IPS-20b (cell line): ENCODE data around the gene RUNX3.

Experiments used
- H3K27ac ChIP-seq: one replicate; pipeline ENCODE4 v1.5.1; 2013; ENCODE audit warnings: low read length
- H3K27me3 ChIP-seq: 2 replicates; pipeline ENCODE4 v1.6.1; 2013; ENCODE audit warnings: mild to moderate bottlenecking, low read length, inconsistent platforms; ENCODE audit not compliant: insufficient read depth
- H3K36me3 ChIP-seq: 2 replicates; pipeline ENCODE4 v1.6.1; 2013; ENCODE audit warnings: low read depth, mild to moderate bottlenecking, inconsistent platforms, low read length, moderate library complexity; ENCODE audit not compliant: insufficient read depth
- H3K4me1 ChIP-seq: 2 replicates; pipeline ENCODE4 v1.6.1; 2013; ENCODE audit warnings: mild to moderate bottlenecking, control low read depth, inconsistent platforms, low read length, moderate library complexity; ENCODE audit not compliant: insufficient read depth
- H3K4me3 ChIP-seq: 2 replicates; pipeline ENCODE4 v1.5.1; 2013; ENCODE audit warnings: mild to moderate bottlenecking, low read length, inconsistent platforms
- H3K9ac ChIP-seq: 2 replicates; pipeline ENCODE4 v1.6.1; 2013; ENCODE audit warnings: low read depth, mild to moderate bottlenecking, inconsistent platforms, low read length, moderate library complexity
- H3K9me3 ChIP-seq: 2 replicates; pipeline ENCODE4 v1.6.1; 2013; ENCODE audit warnings: mild to moderate bottlenecking, low read depth, low read length, inconsistent platforms; ENCODE audit not compliant: insufficient read depth

RUNX3 gene

GRCh38 chr1:24888971-24889676, 41.0 kb downstream of the RUNX3 start:
- H3K9ac ChIP-seq = no peak overlapping the region
- H3K27ac ChIP-seq = no peak overlapping the region
- H3K4me3 ChIP-seq = no peak overlapping the region
- peaks cover 21% of the 10 kb centered on the region for H3K9me3 ChIP-seq
- no peaks in the 10 kb centered on the region for H3K36me3 ChIP-seq
- no peaks in the 10 kb centered on the region for H3K4me1 ChIP-seq
- H3K27me3 ChIP-seq = no peaks in the 10 kb centered on the region

GRCh38 chr1:24888061-24888970, 41.8 kb downstream of the RUNX3 start:
- no peak overlapping the region for H3K4me3 ChIP-seq
- peaks cover 21% of the 10 kb centered on the region for H3K9me3 ChIP-seq
- H3K36me3 ChIP-seq = no peaks in the 10 kb centered on the region
- H3K27me3 ChIP-seq = no peaks in the 10 kb centered on the region
- H3K27ac ChIP-seq = no peak overlapping the region
- no peaks in the 10 kb centered on the region for H3K4me1 ChIP-seq
- H3K9ac ChIP-seq = no peak overlapping the region

- Histone ChIP-seq H3K27ac (no peak overlapping the region), H3K4me3 (no peak overlapping the region), H3K27me3 (no peaks in the 10 kb centered on the region), H3K4me1 (no peaks in the 10 kb centered on the region), H3K9ac (no peak overlapping the region), H3K36me3 (no peaks in the 10 kb centered on the region), H3K9me3 (0 out of 2 replicates have a peak, but pooled peaks cover 7% of the 10 kb centered on the region)
Observed at GRCh38 chr1:24886241-24886640, 43.8 kb downstream of the RUNX3 start.

- no peaks in the 10 kb centered on the region for H3K27me3 ChIP-seq
- H3K36me3 ChIP-seq = no peaks in the 10 kb centered on the region
- H3K4me3 ChIP-seq = no peak overlapping the region
- H3K9me3 ChIP-seq = 0 out of 2 replicates have a peak, but pooled peaks cover 2% of the 10 kb centered on the region
- H3K4me1 ChIP-seq = no peaks in the 10 kb centered on the region
- no peak overlapping the region for H3K9ac ChIP-seq
- H3K27ac ChIP-seq = no peak overlapping the region
Observed at GRCh38 chr1:24884751-24885150, 45.3 kb downstream of the RUNX3 start.

GRCh38 chr1:24881034-24881433, 49.0 kb downstream of the RUNX3 start:
- no peak overlapping the region for H3K4me3 ChIP-seq
- no peaks in the 10 kb centered on the region for H3K4me1 ChIP-seq
- no peak overlapping the region for H3K9ac ChIP-seq
- no peaks in the 10 kb centered on the region for H3K36me3 ChIP-seq
- H3K27me3 ChIP-seq = no peaks in the 10 kb centered on the region
- no peak overlapping the region for H3K27ac ChIP-seq
- no peaks in the 10 kb centered on the region for H3K9me3 ChIP-seq

- no peaks in the 10 kb centered on the region for H3K9me3 ChIP-seq
- no peaks in the 10 kb centered on the region for H3K27me3 ChIP-seq
- H3K9ac ChIP-seq = no peak overlapping the region
- H3K27ac ChIP-seq = no peak overlapping the region
- H3K4me1 ChIP-seq = no peaks in the 10 kb centered on the region
- H3K4me3 ChIP-seq = no peak overlapping the region
- H3K36me3 ChIP-seq = no peaks in the 10 kb centered on the region
Observed at GRCh38 chr1:24878775-24879742, 51.0 kb downstream of the RUNX3 start.

- Histone ChIP-seq H3K4me1 (no peaks in the 10 kb centered on the region), H3K27me3 (no peaks in the 10 kb centered on the region), H3K9ac (no peak overlapping the region), H3K9me3 (no peaks in the 10 kb centered on the region), H3K27ac (no peak overlapping the region), H3K4me3 (no peak overlapping the region), H3K36me3 (no peaks in the 10 kb centered on the region)
Observed at GRCh38 chr1:24878045-24878444, 52.0 kb downstream of the RUNX3 start.

GRCh38 chr1:24875991-24876506, 54.0 kb downstream of the RUNX3 start:
- Histone ChIP-seq H3K9ac (no peak overlapping the region), H3K36me3 (no peaks in the 10 kb centered on the region), H3K4me3 (no peak overlapping the region), H3K27me3 (no peaks in the 10 kb centered on the region), H3K9me3 (no peaks in the 10 kb centered on the region), H3K27ac (no peak overlapping the region), H3K4me1 (no peaks in the 10 kb centered on the region)

GRCh38 chr1:24875257-24875656, 54.8 kb downstream of the RUNX3 start:
- Histone ChIP-seq H3K4me1 (no peaks in the 10 kb centered on the region), H3K9me3 (no peaks in the 10 kb centered on the region), H3K36me3 (no peaks in the 10 kb centered on the region), H3K27me3 (no peaks in the 10 kb centered on the region), H3K4me3 (no peak overlapping the region), H3K27ac (no peak overlapping the region), H3K9ac (no peak overlapping the region)

GRCh38 chr1:24874611-24875234, 55.4 kb downstream of the RUNX3 start:
- H3K4me3 ChIP-seq = no peak overlapping the region
- no peaks in the 10 kb centered on the region for H3K36me3 ChIP-seq
- H3K9me3 ChIP-seq = no peaks in the 10 kb centered on the region
- H3K27me3 ChIP-seq = no peaks in the 10 kb centered on the region
- no peak overlapping the region for H3K9ac ChIP-seq
- H3K27ac ChIP-seq = no peak overlapping the region
- no peaks in the 10 kb centered on the region for H3K4me1 ChIP-seq

- no peaks in the 10 kb centered on the region for H3K4me1 ChIP-seq
- no peak overlapping the region for H3K9ac ChIP-seq
- no peak overlapping the region for H3K27ac ChIP-seq
- H3K9me3 ChIP-seq = no peaks in the 10 kb centered on the region
- H3K27me3 ChIP-seq = no peaks in the 10 kb centered on the region
- H3K36me3 ChIP-seq = no peaks in the 10 kb centered on the region
- H3K4me3 ChIP-seq = no peak overlapping the region
Observed at GRCh38 chr1:24874056-24874455, 56.0 kb downstream of the RUNX3 start.
